ENCODE measurements around the gene RPA1.
"Not testable (repeated sequence)": the region's sequence is repeated elsewhere in the genome, so short reads cannot be mapped to it uniquely, and the experiment has no call there.

The RPA1 gene

DNA sequence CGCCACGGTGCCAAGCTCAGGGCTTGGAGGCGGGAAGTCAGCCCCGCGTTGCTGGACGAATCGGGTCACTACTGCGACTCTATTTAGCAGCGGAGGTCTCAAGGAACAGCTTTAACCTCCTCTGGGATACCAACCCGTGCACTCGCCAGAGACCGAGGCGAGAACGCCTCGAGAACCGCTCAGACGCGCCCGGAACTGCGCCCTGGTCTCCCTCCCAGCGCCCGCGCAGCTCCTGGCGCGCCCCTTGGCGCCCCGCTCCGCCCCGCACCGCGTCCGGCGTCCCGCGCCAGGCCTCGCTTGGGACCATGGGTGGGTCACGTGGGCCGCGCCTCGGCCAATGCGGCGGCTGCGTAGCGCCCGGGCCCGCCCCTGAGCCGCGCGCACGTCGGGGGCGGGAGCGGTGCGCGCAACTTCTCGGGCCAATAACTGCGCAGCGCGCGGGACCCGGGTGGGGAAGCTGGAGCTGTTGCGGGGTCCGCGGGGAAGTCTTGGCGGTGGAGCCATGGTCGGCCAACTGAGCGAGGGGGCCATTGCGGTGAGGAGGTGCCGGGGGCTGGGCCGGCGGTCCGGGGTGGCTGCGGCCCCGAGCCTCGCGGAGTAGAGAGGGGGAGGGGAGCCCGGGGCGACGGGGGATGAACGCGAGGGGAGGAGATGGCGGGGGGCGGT, at the start of gene RPA1, which contains the start of gene SMYD4:
RPA1 (plus strand) TSS at position 414 of the 666 bp plus-strand sequence; CDS start at position 503, 89 bp downstream.
SMYD4 (minus strand) TSS at position 311 of the 666 bp plus-strand sequence. CDS start 1,908 bp downstream, outside the sequence.
- DNase-seq, result peak; percentile 89

DNA sequence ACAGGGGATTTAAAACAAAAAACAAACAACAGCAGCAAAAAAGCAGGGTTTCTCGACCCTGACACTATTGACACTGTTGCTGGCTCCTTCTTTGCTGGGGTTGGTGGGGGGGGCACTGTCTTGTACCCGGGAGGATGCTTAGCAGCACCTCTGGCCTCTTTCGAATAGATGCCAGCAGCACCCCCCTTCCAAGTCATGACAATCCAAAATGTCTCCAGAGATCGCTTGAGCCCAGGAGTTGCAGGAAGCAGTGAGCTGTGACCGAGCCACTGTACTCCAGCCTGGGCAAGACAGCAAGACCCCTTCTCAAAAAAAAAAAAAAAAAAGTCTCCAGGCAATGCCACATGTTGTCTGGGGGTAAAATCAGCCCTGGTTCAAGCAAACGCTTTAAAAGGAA, 47.6 kb upstream of the RPA1 start:
- no peak for DNase-seq

DNA sequence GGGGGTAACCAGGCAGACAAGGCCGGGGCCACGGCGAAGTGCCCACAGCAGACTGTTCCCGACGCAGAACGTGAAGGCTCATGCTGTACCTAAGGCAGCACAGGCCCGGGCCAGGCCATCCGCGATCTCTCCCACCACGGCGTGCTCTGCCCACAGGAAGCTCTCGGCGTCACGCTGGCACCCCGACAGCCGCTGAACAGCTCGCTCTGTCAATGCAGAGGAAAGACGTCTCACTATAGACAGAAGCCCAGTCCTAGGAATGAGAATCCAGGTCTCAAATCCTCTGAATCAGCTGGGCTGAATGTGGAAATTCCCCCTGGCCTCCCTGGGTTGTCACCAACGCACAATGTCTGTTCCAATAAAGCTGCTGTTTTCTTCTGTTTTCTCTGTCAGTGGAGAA, 46.5 kb upstream of the RPA1 start:
- no peak for DNase-seq

DNA sequence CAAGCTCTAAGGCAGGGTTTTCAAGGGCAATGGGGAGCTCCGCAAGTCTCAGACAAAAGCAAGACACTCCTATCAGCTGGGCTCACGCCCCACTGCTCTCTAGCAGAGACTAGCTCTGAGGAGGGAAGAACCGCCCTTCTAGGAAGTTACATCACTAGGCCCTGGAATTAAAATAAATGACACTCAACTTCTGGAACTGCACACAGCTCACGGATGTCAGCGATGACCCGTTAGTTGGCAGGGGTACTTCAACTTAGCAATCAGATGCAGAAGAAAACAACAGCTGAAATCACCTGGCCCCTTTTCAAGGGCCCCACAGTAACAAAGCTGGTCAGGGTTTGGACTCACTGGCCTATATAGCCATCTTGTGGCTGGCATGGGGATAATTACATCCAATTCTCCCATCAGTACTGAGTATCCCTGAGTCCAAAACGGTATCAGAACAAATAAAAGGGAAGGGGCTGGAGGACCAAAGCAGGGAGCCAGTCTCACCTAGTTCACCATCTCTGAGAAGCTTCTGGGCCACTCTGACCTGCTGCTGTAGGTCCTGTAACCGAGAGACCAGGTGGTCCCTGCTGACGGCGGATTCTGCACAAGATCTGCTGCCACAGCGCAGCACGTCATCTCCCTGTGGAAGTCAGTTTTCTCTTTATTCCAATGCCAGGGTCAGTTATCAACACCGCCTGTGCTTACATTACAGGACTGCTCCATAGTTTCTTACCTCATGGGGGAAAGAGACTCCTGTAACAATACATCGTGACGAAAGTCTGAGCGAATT, 45.8 kb upstream of the RPA1 start:
- no peak for DNase-seq

DNA sequence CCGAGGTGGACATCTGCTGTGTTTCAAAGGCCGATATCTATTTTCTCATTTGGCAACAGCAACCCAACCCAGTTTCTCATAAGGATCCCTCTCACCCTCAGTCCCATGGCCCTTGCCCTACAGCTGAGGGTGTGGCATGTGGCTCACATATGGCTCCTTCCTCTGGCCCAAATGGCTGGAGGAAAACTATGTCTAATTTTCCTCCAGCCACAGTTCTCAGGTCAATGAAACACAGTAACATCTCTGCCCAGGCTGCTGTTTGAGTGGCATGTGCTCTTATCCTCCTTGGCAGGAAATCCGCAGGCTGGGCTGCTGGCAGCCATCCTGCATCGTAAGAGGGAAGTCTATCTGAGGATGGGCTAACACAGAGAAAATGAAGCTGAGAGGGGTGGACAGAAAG, 43.9 kb upstream of the RPA1 start:
- DNase-seq, result no peak

DNA sequence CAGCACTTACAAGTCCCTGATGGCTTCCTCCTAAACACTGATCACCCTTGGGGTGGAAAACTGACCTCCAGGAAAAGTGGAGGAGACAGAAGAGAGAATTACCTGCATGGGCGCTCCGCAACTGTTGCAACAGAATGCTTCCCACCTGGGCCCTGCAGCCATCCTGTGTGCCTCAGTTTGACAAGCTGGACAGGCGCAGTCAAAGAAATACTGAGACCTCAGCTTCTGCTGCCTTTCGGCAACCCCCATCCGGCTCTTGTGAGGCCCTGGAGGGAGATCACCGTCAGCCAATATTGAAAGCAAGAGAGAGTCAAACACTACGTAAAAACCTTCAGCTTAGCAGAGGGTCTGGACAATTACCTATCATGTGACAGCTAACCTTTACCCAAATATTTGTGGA, 43.1 kb upstream of the RPA1 start:
- no peak for DNase-seq

DNA sequence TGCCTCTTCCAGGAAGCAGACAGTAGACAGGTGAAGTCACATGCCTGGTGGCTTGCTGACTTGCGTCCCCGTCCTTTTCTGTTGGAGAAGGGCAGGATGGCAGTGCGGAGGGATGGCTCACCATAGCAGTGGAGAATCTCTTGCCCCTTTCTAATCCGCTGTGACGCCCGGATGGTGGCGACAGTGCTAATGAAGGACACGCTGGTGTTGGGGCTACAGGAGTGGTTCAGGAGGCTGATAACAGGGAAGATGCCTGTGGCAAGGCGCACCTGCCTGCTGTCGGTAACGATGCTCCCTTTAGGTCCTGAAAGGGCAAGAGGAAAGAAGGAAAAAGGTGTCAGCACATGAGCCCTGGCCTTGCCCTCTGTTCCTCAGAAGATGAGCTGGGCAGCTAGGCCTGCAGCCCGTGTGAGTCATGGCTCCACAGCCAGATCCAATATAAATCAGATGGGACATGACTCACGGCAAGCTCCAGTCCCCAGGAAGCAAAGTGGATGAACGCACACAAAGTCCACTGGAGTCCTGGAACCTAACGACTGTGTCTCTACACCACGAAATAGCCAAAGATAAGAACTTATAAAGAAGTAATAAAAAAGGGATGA, 42.4 kb upstream of the RPA1 start:
- no peak for DNase-seq

DNA sequence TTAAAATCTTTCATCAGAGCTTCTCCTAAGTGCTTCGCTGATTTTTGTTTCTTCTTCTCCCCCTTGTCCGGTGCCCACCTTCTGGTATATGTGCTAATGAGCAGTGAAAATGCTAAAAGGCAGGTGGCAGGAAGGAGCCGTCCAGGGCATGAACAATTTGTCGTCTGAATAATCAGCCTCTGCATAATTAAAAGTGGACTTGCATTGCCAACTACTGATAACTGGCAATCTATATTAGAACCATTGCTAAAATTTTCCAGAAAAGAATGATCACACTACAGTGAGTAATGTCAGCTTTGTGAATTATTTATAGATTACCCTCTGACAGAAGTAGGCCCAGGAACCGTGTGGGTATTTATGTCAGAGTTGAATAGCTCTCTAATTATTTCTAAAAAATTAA, 39.9 kb upstream of the RPA1 start:
- no peak for DNase-seq

DNA sequence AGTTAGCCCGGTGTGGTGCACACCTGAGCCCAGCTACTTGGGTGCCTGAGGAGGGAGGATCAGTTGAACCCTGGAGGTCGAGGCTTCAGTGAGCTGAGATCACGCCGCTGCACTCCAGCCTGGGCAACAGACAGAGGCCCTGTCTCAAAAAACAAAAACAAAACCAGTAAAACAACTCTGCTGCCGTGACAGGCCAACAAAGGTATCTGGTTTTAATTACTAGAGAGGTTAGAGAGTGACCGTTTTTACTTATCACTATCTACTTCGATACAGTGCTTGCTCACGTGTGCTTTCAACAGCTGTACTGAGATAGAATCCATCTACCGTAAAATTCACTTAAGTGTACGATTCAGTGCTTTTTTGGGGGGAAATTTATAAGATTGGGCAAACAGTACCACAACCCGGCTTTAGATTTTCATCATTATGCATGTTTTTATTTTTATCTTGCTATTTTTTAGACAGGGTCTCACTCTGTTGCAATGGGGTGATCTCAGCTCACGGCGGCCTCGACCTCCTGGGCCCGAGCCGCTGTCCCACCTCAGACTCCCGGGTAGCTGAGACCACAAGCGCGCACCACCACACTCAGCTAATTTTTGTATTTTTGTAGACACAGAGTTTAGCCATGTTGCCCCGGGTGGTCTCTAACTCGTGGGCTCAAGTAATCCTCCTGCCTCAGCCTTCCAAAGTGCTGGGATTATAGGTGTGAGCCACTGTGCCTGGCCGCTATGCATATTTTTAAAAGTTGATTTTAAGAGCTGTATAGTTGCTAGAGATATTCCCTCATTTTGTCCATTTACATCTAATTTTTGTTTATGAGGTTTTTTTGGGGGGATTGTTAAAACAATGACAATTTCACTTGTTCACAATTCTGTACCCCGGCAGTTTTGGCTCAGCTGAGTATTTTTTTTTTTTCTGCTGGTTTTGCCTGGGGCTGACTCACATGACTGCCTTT, 37.0 kb upstream of the RPA1 start:
- no peak for DNase-seq

DNA sequence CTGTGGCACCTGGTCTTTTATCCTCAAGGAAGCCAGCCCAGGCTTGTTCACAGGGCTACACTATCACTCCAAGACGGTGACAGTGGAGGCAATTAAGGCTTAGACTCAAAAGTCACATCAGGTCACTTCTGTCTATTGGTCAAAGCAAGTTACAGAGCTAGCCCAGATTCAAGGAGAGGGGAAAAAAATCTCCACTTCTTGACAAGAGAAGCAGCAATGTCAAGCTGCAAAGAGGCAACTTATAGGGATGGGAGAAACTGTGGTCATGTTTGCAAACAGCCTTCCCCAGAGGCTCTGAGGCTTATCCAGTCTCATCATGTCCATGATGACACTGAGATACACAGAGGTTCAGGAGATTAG, 36.4 kb upstream of the RPA1 start:
- no peak for DNase-seq

DNA sequence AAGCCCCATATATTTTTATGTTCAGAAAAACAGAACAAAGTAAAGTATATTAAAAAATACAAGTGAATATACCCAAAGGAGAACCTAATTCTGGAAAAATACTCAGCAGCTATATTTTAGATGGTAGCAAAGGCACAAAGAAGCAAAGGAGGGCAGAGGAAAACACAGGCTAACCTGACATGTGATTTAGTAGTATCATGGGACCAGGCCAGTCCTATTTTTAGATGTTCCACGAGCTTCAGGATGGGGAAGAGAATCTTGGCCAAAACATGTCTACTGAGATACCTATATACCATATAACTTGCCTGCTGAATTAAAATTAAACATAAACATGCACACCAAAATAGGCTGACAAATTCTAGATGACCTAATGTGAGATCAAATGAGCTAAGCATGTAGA, 33.0 kb upstream of the RPA1 start:
- no peak for DNase-seq

DNA sequence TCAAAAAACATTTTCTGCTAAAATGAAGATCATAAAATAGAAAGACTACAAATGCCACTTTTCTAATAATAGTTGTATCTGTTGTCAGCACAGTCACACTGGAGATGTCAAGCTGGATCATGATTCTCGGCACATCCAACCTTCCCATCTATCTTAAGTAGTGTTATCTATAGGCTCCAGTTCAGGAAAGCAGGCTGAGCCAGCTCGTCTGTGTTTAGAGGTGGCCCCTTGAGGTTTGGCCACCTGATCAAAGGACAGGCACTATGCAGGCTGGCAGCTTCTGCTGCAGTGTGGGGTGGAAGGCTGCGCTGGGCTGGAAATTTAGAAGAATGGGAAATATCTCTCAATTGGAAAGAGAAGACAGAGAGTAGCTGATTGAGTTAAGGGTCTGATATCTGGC, 32.5 kb upstream of the RPA1 start:
- no peak for DNase-seq

DNA sequence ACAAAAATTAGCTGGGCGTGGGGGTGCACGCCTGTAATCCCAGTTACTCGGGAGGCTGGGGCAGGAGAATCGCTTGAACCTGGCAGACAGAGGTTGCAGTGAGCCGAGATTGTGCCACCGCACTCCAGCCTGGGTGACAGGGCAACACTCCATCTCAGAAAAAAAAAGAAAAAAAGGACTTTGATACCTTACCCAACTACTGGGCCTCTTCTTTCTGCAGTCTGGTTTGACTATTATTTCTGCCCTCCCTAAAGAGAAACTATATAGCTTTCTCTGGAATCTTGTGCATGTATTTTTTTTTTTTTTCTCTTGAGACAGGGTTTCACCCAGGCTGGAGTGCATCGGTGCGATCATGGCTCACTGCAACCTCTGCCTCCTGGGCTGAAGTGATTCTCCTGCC, 32.0 kb upstream of the RPA1 start:
- DNase-seq, result not testable (repeated sequence)

DNA sequence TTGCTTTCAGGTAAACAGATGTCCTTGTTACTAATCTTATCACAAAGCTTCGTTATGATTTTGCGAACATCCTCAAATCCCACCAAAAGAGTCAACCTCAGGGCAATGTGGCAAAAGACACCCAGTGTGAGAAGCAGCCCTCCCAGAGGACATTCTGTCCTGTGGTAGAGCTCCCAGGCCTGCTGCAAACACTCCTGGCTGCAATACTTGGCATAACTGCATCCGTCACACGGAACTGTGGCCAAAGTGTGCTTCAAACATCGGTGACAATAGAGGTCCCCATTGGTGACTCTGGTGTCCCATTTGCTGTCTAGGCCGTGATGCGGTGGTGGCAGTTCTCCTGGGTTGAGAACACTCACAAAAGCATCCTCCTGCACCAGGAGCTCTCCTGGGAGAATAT, 29.6 kb upstream of the RPA1 start:
- DNase-seq, result no peak

DNA sequence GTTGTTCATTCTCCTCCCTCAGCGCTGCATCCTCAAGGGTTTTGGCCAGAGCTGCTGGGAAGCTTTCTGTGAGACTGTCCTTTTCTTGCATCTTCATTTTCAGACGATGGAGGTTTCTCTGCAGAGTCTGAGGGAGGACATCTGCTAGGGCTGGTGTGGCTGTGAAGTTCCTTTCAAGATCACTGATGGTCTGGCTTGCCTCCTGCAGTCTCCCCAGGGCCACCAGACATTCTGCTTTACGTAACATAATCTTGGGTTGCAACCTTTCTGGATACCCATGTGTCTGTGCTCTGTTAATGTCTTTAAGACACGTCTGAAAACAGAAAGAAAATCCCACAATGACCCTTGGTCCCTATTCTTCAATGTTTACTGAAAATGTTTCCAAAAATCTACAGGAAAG, 29.1 kb upstream of the RPA1 start:
- DNase-seq, result no peak

DNA sequence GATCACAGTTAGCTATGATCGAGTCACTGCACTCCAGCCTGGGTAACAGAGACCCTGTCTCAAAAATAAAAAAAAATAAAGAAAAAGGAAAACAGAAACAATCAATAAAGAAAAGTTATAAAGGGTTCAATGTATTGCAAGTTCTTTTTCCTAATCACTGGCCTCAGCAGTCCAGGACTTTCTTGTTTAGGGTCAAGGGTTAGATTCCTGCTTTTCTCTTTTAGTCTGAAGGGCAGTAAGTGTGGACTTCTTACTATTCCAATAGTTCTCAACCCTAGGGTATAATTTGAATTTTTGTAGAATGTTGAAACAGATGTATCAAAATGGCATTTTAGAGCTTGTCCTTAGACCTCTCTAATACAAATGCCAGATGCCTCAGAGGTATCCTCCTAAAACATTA, 27.4 kb upstream of the RPA1 start:
- no peak for DNase-seq

DNA sequence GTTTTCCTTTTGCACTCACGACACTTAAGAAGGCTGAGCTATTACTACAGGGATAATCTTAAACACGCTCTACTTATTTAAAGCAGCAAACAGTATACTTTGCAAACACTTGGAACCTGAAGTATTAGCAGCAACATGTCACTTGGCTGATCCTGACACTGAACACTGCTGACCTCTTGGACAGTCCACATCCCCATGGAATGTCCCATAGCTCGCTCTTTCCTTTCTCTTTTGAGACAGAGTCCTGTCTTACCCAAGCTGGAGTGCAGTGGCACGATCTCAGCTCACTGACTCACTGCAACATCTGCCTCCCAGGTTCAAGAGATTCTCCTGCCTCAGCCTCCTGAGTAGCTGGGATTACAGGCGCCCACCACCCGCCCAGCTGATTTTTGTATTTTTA, 26.5 kb upstream of the RPA1 start:
- no peak for DNase-seq

DNA sequence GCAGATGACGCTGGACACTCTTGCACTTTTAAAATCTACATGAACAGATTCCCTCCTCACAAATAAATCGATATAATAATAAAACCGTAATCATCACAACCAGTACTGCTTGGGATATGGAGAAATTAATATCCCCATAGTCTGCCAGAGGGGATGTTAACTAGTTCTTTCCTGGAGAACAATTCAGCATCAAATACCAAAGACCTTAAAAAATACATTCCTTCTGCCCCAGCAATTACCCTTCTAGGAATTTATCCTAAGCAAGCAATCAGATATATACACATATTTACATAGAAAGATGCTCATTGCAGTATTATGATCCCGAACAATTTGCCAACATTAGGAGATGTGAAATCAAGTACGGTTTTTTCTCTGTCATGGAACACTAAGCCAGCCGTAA, 21.9 kb upstream of the RPA1 start:
- no peak for DNase-seq

DNA sequence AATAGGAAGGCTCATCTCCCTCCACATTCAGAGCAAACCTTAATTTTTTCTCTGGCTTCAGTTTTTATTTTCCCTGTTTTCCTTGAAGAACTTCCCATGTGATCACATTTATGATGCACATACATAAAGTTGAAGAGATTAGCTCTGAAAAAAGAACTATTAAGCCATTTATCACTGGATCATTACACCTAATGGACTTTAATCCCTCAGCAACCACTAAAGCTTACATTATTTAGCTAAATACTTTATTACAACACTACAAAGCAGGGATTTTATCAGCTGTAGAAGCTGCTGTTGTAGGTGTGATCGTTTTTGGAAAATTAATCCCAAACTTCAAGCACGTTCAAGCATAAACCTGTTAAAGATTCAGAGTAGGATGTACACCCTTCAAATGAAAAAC, 21.2 kb upstream of the RPA1 start:
- no peak for DNase-seq

DNA sequence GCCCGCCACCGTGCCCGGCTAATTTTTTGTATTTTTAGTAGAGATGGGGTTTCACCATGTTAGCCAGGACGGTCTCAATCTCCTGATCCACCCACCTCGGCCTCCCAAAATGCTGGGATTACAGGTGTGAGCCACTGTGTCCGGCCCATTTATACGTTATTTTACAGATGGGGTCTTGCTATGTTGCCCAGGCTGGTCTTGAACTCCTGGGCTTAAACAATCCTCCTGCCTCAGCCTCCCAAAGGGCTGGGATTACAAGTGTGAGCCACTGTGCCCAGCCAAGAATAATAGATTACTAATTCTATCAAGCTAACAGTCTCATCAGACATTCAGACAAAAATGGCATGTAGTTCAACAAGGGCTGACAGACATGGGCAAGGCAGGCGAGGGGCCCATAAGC, 20.0 kb upstream of the RPA1 start:
- not testable (repeated sequence) for DNase-seq

DNA sequence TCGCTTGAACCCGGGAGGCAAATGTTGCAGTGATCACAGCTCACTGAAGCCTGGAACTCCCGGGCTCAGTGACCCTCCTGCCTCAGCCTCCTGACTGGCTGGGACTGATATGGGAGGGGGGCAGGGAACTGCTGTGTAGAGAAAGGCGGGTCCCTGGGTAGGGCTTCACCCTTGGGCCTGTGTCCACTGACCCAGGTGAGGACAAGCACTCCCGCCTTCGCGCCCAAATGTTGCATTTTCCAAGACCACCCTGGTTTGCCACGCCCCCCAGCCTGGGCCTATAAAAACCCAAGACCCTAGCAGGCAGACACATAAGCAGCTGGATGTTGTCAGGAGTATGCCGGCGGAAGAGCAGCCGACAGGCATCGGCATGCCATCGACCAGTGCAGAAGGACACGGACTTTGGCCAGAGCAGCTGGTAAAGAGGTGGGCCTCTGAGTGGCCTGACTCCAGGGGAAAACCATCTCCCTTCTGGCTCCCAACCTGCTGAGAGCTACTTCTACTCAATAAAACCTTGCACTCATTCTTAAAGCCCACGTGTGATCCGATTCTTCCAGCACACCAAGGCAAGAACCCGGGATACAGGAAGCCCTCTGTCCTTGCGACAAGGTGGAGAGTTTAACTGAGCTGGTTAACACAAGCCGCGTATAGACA, 19.2 kb upstream of the RPA1 start:
- DNase-seq, result no peak

DNA sequence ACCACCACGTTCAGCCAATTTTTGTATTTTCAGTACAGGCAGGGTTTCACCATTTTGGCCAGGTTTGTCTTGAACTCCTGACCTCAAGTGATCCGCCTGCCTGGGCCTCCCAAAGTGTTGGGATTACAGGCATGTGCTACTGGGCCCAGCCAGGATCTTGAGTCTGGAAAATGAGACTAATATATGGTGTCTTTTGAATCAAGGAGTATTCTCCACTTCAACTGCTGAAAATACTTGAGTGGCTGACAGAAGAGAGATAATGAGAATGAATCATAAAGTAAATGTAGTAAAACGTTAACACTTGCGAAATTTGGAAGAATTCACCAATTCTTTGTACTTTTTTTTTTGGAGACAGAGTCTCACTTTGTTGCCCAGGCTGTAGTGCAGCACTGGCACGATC, 16.7 kb upstream of the RPA1 start:
- DNase-seq, result no peak
